Left lobe of liver (tissue), 2 donors: ENCODE results near the gene PELI2. TPM values are rescaled to one million over a fixed set of nuclear protein-coding genes. Genes with fewer than 3 reads are reported as not detected.

Source experiments
- ATAC-seq: fragments of 200-7000 bp; cut with Tn5 transposase; one replicate; pipeline ENCODE4 v1.9.1; 2020; ENCODE audit warnings: mild to moderate bottlenecking, moderate library complexity
- DNase-seq: peaks from one replicate; pipeline ENCODE4 v3.0.0-alpha.2; 2020; ENCODE audit warnings: low spot score
- total RNA-seq: library from RNA; stranded (reverse); gene quantifications from one replicate; pipeline ENCODE4 v1.2.1, GENCODE V29; 2021
- donor health status: DM: no; HTN: no; CAD: no; lungs with moderate emphysema.
- donor health status: DM: no; HTN: yes; CAD: no.

The PELI2 gene
- total RNA-seq, 1 donor from 2014 or later: 1.1 TPM

- peak; percentile 28 for ATAC-seq
Observed at GRCh38 chr14:56170877-56171422, 52.7 kb downstream of the PELI2 start.

DNA sequence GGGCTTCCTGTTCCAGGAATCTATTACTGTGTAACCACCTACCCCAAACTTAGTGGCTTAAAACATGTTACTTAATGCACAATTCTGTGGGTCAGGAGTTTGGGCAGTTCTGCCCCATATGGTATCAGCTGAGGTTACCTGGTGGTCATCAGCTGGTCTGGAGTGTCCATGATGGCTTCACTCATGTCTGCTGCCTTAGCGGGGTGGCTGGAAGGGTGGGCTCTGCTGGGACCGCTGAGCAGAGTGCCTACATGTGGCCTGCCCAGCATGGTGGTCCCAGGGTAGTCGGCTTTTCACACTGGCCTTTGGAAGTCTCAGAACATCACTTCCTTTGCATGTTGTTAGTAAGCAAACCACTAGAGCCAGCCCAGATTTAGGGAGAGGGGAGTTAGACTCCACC lies 53.9 kb downstream of the PELI2 start:
- ATAC-seq (no peak), DNase-seq (no peak)

More at GRCh38 chr14:56170877-56171422, 52.7 kb downstream of the PELI2 start:
- DNase-seq: no peak

DNA sequence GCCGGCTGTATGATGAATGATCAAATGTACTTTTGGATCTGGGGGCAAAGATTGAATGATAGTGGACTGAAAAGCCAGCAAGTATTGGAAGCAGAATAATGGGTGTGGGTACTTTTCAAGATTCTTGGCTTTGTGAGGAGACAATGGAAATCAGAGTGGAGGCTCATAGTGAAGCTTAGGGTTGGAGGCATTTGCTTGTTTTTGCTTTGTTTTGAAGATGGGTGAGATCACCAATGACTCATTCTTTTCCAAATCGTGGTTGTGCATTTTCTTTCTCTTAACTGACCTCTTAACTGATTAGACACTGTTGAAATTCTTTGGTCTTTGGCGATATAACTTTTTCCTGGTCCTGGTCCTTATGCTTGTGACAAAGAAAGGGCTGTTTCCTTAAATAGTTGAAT lies 54.4 kb downstream of the PELI2 start:
- ATAC-seq: no peak

GRCh38 chr14:56173365-56173922 lies 55.2 kb downstream of the PELI2 start:
- no peak for DNase-seq
- ATAC-seq: no peak

More for the DNA sequence above, 54.4 kb downstream of the PELI2 start:
- no peak for DNase-seq

DNA sequence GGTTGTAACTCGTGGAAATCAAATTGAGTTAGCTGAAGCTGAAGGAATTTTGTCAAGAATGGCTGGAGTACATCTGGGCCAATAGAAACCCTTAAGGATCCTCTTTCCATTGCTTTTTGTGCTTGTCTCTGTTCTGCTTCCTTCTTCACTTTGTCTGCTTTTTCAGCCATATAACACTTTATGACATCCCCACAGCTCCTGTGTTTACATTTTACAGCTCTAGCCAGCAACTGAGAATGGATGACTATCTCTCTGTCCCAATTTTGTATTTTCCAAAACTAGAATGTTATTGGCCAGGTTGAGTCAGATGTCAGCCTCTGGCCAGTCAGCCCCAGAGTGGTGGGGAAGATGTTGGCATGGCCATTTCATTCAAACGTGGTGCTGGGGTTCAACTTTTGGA lies 57.6 kb downstream of the PELI2 start:
- DNase-seq (no peak), ATAC-seq (no peak)

GRCh38 chr14:56176530-56176929 lies 58.3 kb downstream of the PELI2 start:
- no peak for ATAC-seq
- no peak for DNase-seq

- DNase-seq (no peak), ATAC-seq (no peak)
Observed at GRCh38 chr14:56177036-56177435, 58.8 kb downstream of the PELI2 start.

DNA sequence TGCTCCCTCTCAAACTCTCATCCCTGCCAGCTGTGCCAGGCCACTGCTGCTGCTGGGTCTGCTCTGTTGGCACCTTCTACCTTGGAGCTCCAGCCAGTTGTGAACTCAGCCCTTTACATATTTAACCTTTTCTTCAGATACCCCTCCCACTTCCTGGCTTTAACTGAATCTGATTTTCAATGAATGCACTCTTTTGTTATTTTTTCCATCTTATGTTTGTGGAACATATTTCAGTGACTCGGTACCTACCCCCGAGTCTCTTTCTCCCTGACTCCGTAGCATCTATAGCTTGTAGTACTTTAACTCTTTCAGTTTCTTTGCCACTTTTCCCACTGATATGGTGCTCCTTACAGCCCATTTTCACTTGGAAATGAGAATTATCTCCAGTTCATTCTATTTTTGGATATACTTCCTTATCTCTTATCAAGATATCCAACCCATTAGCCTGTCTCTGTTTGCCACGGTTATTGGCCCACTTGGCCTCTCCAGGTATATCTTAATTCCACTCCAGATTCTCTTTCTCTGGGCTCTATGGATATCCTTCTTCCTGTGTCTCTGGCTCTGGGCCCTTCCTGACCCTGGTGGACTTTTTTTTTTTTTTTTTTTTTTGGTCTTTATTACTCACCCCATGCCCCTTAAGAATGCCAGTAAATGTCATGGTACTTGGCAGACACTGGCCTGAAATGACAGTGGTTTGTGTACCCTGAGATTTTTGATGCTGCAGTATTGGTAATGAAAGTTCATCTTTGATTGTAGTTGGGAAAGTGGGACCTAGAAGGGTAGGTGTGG lies 62.7 kb downstream of the PELI2 start:
- ATAC-seq (no peak), DNase-seq (no peak)

DNA sequence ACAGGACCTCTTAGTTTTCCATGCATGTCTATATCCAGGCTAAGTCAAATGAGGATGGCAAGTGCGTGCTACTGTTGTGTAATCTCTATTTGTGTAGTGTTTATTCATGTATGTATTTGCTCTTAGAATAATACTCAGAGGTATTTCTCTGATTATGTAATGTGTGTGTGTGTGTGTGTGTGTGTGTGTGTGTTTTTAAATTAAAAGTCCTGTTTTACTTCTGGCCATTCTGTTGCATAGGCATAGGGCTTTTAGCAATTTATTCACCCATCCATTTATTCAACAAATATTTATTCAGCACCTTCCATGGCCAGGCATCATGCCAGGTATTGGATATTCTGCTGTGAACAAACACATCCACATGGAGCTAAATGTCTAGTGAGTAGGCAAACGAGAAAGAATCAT lies 63.5 kb downstream of the PELI2 start:
- DNase-seq (no peak), ATAC-seq (peak; percentile 75)

DNA sequence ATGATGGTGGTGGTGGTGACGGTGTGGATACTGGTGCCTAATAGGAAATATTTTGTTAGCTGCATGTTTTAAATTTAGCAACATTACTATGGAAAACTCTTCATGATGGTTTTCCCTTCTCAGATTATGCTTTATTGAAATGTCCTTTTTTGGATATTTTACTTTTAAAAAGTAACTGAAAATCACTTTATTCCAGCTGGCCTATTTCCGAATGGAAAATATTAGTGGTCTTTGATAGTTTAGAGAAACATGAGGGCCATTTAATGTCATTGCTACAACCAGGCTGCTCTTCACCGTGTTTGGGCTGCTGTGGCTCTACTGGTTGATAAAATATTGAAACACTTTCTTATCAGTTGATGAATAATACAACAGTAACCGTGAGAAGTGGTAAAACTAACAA lies 64.2 kb downstream of the PELI2 start:
- ATAC-seq (no peak), DNase-seq (no peak)

DNA sequence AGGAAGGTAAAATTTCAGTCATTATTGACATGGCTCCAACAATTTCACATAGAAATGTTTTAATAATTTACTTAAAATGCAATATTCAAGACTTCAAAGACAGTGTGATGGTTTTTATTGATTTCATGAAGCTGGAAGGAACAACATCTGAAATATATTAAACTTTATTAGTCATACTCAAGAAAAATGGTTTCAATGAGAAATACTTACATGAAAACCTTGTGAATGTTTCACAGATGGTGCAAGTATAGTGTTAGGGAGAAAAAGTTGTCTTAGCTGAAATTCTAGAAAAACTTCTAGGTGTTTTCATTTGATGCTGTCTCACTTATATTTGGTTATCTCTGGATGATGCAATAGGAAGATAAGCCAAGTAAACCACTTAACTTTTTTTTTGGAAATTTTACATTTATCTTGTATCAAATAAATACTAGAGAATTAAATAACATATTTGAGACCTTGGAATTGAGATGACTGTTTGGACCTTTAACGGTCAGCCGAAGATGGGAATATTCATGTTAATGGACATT lies 65.5 kb downstream of the PELI2 start:
- DNase-seq (no peak), ATAC-seq (no peak)

DNA sequence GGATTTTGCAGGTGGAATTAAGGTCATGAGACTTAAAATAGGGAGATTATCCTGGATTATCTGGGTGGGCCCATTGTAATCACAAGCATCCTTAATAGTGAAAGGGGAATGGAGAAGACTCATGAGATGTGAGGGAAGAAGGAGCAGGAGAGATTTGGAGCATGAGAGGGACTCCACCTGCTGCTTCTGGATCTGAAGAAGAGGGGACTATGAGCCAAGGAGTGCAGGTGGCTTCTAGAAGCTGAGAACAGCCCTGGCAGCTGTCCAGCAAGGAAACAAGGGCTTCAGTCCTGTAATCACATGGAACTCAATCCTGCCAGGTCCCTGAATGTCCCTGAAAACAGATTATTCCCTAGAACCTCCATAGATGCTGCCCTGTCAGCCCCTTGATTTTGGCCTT lies 67.8 kb downstream of the PELI2 start:
- ATAC-seq (no peak), DNase-seq (no peak)

DNA sequence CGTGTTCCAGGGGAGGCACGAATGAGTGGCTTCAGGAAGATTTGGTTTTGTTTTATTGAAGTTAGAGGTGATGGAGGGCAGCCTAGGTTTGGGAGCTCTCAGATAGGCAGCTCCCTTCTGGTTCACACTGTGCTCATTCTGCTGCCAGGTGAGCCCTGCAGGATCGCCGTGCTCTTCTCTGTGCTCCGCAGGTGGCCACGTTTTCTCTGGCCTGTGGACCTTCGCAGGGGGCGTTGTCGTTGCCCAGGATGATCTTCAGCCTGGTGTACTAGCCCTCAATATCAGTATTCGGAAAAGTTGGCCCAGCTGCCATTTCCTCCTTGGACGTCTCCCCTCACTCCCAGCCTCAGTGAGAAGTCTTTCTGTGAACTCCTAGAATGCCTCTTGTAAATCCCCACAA lies 69.5 kb downstream of the PELI2 start:
- ATAC-seq: no peak
- DNase-seq: no peak

- ATAC-seq (no peak), DNase-seq (no peak)
Observed at GRCh38 chr14:56189307-56189706, 71.1 kb downstream of the PELI2 start.

GRCh38 chr14:56193347-56193746 lies 75.1 kb downstream of the PELI2 start:
- DNase-seq (no peak), ATAC-seq (no peak)

- no peak for DNase-seq
- no peak for ATAC-seq
Observed at GRCh38 chr14:56194042-56194441, 75.8 kb downstream of the PELI2 start.

- DNase-seq: no peak
- ATAC-seq: no peak
Observed at GRCh38 chr14:56195223-56195622, 77.0 kb downstream of the PELI2 start.

DNA sequence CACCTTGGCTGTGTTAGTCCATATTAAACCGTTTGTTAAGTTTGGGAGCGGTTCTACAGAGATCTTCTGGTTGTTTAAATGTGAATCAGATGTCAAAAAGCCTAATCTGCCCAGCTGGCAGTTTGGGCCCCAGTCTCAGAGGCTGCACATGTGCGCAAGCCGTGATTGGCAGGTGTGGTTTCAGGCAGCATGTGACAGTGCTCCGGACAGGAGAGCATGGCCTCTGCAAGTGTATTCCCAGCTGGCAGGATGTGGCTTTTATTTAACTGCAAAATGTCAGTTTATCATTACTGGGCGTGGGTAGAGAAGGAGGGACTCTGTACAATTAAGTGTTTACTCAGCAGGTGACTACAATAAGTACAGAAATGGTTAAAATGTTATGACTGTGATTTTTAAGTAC lies 77.5 kb downstream of the PELI2 start:
- ATAC-seq (no peak), DNase-seq (no peak)

DNA sequence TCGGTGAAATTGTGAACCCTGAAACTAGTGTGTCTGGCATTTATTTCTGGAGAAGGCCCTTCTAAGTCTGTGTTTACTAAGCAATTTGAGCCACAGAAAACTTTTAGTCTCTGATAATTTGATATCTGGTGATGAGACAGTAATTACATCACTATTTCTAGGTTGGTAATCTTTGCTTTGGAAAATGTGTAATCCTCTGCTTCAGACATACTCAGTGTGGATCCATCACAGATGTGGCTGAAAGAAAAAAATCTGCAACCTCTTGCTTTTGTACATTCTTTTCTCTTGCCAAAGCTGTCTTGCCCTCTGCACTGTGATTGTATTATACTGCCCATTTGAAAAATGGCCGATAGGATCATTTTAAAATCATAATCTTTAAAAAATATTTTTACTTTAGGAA lies 78.1 kb downstream of the PELI2 start:
- DNase-seq (no peak), ATAC-seq (no peak)

DNA sequence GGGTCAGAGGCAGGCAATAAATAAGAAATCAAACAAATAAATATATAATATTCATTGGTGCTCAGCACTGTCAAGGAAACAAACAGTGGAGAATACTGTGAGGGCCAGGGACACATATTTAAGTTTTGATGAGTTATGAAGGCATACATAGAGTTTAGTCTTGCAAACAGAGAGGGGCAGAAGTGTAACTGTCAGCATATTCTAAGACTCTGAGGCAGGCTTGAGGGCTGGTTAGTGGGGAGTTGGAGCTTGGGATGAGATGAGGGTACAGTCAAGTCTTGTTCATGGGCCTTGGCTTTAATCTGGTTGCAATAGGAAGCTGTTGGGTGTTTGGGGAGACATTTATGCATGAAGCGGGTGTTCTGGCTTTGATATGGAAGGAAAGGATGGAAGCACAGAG lies 78.9 kb downstream of the PELI2 start:
- DNase-seq (no peak), ATAC-seq (no peak)

- DNase-seq (no peak), ATAC-seq (no peak)
Observed at GRCh38 chr14:56198438-56198837, 80.2 kb downstream of the PELI2 start.
